Naive thymus-derived CD4-positive, alpha-beta T cell (primary cell): ENCODE results near the gene MROH8. TPM values are rescaled to one million over a fixed set of nuclear protein-coding genes. Genes with fewer than 3 reads are reported as not detected.

Experiments
- ATAC-seq: fragments of 150-1000 bp; cut with Tn5 transposase; 2 replicates; pipeline ENCODE4 v1.10.0; 2021; ENCODE audit warnings: mild to moderate bottlenecking, moderate library complexity
- CTCF ChIA-PET: fragments of 350-600 bp; sonication (Branson Sonifier 250); formaldehyde crosslinking; loops from one replicate; lab custom pipeline; 2021; ENCODE audit warnings: antibody characterized with exemption; lab: Charles Lee
- POLR2A ChIA-PET: fragments of 350-600 bp; sonication (Branson Sonifier 250); formaldehyde crosslinking; loops from one replicate; lab custom pipeline; 2021; ENCODE audit warnings: antibody characterized with exemption, inconsistent platforms; lab: Charles Lee
- DNase-seq, 9 donors: peaks; one replicate each; pipeline versions ENCODE4 v3.0.0 to v3.0.0-alpha.2; 2020 to 2022; ENCODE audit warnings: mixed read lengths in 1 of 9
- H3K27ac ChIP-seq: one replicate; pipeline ENCODE4 v1.7.0; 2013; ENCODE audit warnings: mild to moderate bottlenecking, low read depth, low read length, moderate library complexity
- H3K27me3 ChIP-seq, 2 donors: one replicate each; pipeline ENCODE4 v1.7.0; 2013; ENCODE audit warnings: low read length in 2 of 2, mild to moderate bottlenecking in 2 of 2, moderate library complexity in 2 of 2; ENCODE audit not compliant: control insufficient read depth in 2 of 2, insufficient read depth in 2 of 2
- H3K36me3 ChIP-seq, 3 experiments: 1 replicate in 2 of 3; 2 replicates in 1 of 3; pipeline ENCODE4 v1.7.0; 2013; ENCODE audit warnings: low read length in 3 of 3, mild to moderate bottlenecking in 3 of 3, moderate library complexity in 1 of 3; ENCODE audit not compliant: insufficient read depth in 3 of 3, control insufficient read depth in 2 of 3
- H3K4me1 ChIP-seq, 2 donors: one replicate each; pipeline ENCODE4 v1.7.0; 2013; ENCODE audit warnings: low read length in 2 of 2, mild to moderate bottlenecking in 2 of 2, moderate library complexity in 1 of 2; ENCODE audit not compliant: control insufficient read depth in 2 of 2, insufficient read depth in 2 of 2
- H3K4me3 ChIP-seq: 2 replicates; pipeline ENCODE4 v1.7.0; 2013; ENCODE audit warnings: mild to moderate bottlenecking, low read length
- H3K9me3 ChIP-seq, 3 experiments: 1 replicate in 2 of 3; 2 replicates in 1 of 3; pipeline ENCODE4 v1.7.0; 2013; ENCODE audit warnings: low read length in 3 of 3; ENCODE audit not compliant: control insufficient read depth in 2 of 3
- H3K27ac Mint-ChIP-seq, 9 donors: one replicate each; pipeline ENCODE4 v1.8.0; 2020 to 2022; ENCODE audit warnings: mixed read lengths in 9 of 9, mild to moderate bottlenecking in 8 of 9, moderate library complexity in 5 of 9, inconsistent platforms in 2 of 9
- H3K27me3 Mint-ChIP-seq, 5 donors: one replicate each; pipeline ENCODE4 v1.8.0; 2021 to 2022; ENCODE audit warnings: mixed read lengths in 5 of 5, mild to moderate bottlenecking in 1 of 5
- H3K36me3 Mint-ChIP-seq, 5 donors: one replicate each; pipeline ENCODE4 v1.8.0; 2020 to 2022; ENCODE audit warnings: mixed read lengths in 5 of 5, mild to moderate bottlenecking in 3 of 5, inconsistent platforms in 1 of 5
- H3K4me1 Mint-ChIP-seq, 7 donors: one replicate each; pipeline ENCODE4 v1.8.0; 2020 to 2022; ENCODE audit warnings: mixed read lengths in 7 of 7, mild to moderate bottlenecking in 3 of 7, inconsistent platforms in 1 of 7
- H3K4me3 Mint-ChIP-seq, 10 donors: one replicate each; pipeline ENCODE4 v1.8.0; 2020 to 2022; ENCODE audit warnings: mild to moderate bottlenecking in 10 of 10, mixed read lengths in 10 of 10, moderate library complexity in 6 of 10, inconsistent platforms in 2 of 10
- H3K9me3 Mint-ChIP-seq, 11 donors: one replicate each; pipeline ENCODE4 v1.8.0; 2020 to 2022; ENCODE audit warnings: mixed read lengths in 11 of 11, mild to moderate bottlenecking in 4 of 11, inconsistent platforms in 1 of 11, moderate library complexity in 1 of 11
- intact Hi-C, 2 donors: fragments of 100-400 bp; cut with micrococcal nuclease; formaldehyde crosslinking; loops; one replicate each; pipeline ENCODE4 v1.15.1; 2023
- polyA plus RNA-seq, 2 donors: library from polyadenylated mRNA; unstranded; fragments of 300-500 nt; fragmentation: Illumina TruSeq; gene quantifications; one replicate each; pipeline ENCODE4 v1.2.3, GENCODE V29; 2021
- total RNA-seq, 6 experiments: library from RNA in 5 of 6; stranded (reverse) in 5 of 6; gene quantifications; 1 replicate in 5 of 6; 2 replicates in 1 of 6; pipeline ENCODE4 v1.2.3 and lab custom pipeline; 2021 to 2026

MROH8 gene
- total RNA-seq: 1 to 10 TPM; 1.2 to 1.9 (median 1.6) TPM
- polyA plus RNA-seq: 1 to 10 TPM in 1 of 2 donors, under 1 TPM in 1; 0.59 to 1.7 TPM
- total RNA-seq (lab: John Stamatoyannopoulos, UW): 2.2 reads per million, percentile 10 among the genes with 10 or more reads in this experiment

GRCh38 chr20:37178839-37179682 is at the start of gene MROH8, which contains the start of gene RPN2:
MROH8 (minus strand) TSS chr20:37179548.
RPN2 (plus strand) TSS chr20:37179330; CDS start chr20:37179357, 27 bp downstream.
- peaks cover 1 to 14% (median 8%) of the 10 kb centered on the region in 5 donors for H3K36me3 Mint-ChIP-seq
- ChIA-PET CTCF (interaction anchor here (0.6 to 4.9 kb wide), 8 partner anchors 15 to 944 kb away, joined by 3 to 53 read pairs (median 4); partner anchors contain the start of gene MANBAL), POLR2A (interaction anchor here (0.6 to 3.3 kb wide), 19 partner anchors 11 to 1225 kb away, joined by 3 to 46 read pairs (median 4); partner anchors contain the start of genes BLCAP, RBL1 and SCAND1)
- peaks cover 0 to 19% (median 0%) of the 10 kb centered on the region in 3 experiments for H3K36me3 ChIP-seq
- peaks cover 0 to 2% (median 0%) of the 10 kb centered on the region in 11 donors for H3K9me3 Mint-ChIP-seq
- no peaks in the 10 kb centered on the region for H3K27me3 ChIP-seq
- intact Hi-C loops: loop anchor here (1.0 to 10.0 kb wide), 18 partner anchors 13 to 1437 kb away; partner anchors contain the start of genes BLCAP (in 1 of the 2), DSN1 (in 1 of the 2), MANBAL (in 1 of the 2) and RBL1 (in 1 of the 2)
- H3K9me3 ChIP-seq: no peaks in the 10 kb centered on the region
- peak within 1 kb of the TSS; percentile 94 to 99 (median 97) for H3K27ac Mint-ChIP-seq
- H3K4me1 ChIP-seq: peaks cover 13 to 15% of the 10 kb centered on the region in 2 donors
- peak; percentile 83 to 95 (median 92) for DNase-seq
- H3K27me3 Mint-ChIP-seq: peaks cover 0 to 6% (median 0%) of the 10 kb centered on the region in 5 donors
- H3K4me1 Mint-ChIP-seq: peaks cover 34 to 48% (median 36%) of the 10 kb centered on the region in 7 donors
- peak within 1 kb of the TSS; percentile 89 to 99 (median 96) for H3K4me3 Mint-ChIP-seq
- peak within 1 kb of the TSS; percentile 87 for H3K27ac ChIP-seq
- H3K4me3 ChIP-seq: peak within 1 kb of the TSS; percentile 85
- peak; percentile 96 for ATAC-seq

GRCh38 chr20:37228656-37229055 is 49.3 kb upstream of the MROH8 start:
- H3K27me3 Mint-ChIP-seq: no peaks in the 10 kb centered on the region
- POLR2A ChIA-PET: no interaction called here
- H3K9me3 Mint-ChIP-seq: peaks cover 0 to 2% (median 0%) of the 10 kb centered on the region in 11 donors
- Histone ChIP-seq H3K4me1 (no peaks in the 10 kb centered on the region), H3K9me3 (no peaks in the 10 kb centered on the region), H3K4me3 (no peak overlapping the region), H3K27ac (no peak overlapping the region), H3K36me3 (peaks cover 59 to 100% (median 64%) of the 10 kb centered on the region in 3 experiments), H3K27me3 (no peaks in the 10 kb centered on the region)
- H3K36me3 Mint-ChIP-seq: peaks cover 24 to 76% (median 35%) of the 10 kb centered on the region in 5 donors
- no peak overlapping the region for H3K4me3 Mint-ChIP-seq
- CTCF ChIA-PET: interaction anchor here (0.6 kb wide), 1 partner anchor 22 kb away, joined by 3 read pairs; no protein-coding TSS in a partner anchor
- no peaks in the 10 kb centered on the region for H3K4me1 Mint-ChIP-seq
- intact Hi-C loops: no loop called here
- DNase-seq: no peak
- no peak overlapping the region for H3K27ac Mint-ChIP-seq
- ATAC-seq: no peak

- H3K27me3 Mint-ChIP-seq: no peaks in the 10 kb centered on the region
- intact Hi-C loops: no loop called here
- POLR2A ChIA-PET: no interaction called here
- Histone ChIP-seq H3K4me1 (no peaks in the 10 kb centered on the region), H3K9me3 (no peaks in the 10 kb centered on the region), H3K27me3 (no peaks in the 10 kb centered on the region), H3K4me3 (no peak overlapping the region), H3K36me3 (peaks cover 59 to 99% (median 64%) of the 10 kb centered on the region in 3 experiments), H3K27ac (no peak overlapping the region)
- no peak overlapping the region for H3K4me3 Mint-ChIP-seq
- no peak overlapping the region for H3K27ac Mint-ChIP-seq
- CTCF ChIA-PET: interaction anchor here (0.6 to 1.4 kb wide), 2 partner anchors 33 to 477 kb away, joined by 3 to 4 read pairs; no protein-coding TSS in a partner anchor
- peaks cover 0 to 2% (median 0%) of the 10 kb centered on the region in 11 donors for H3K9me3 Mint-ChIP-seq
- no peak for DNase-seq
- no peak for ATAC-seq
- H3K36me3 Mint-ChIP-seq: peaks cover 24 to 75% (median 35%) of the 10 kb centered on the region in 5 donors
- H3K4me1 Mint-ChIP-seq: no peaks in the 10 kb centered on the region
Observed at GRCh38 chr20:37228082-37228481, 48.7 kb upstream of the MROH8 start.

- Histone ChIP-seq H3K4me3 (no peak overlapping the region), H3K4me1 (no peaks in the 10 kb centered on the region), H3K9me3 (no peaks in the 10 kb centered on the region), H3K27me3 (no peaks in the 10 kb centered on the region), H3K36me3 (peaks cover 60 to 99% (median 62%) of the 10 kb centered on the region in 3 experiments), H3K27ac (no peak overlapping the region)
- Mint-ChIP-seq H3K4me3 (no peak overlapping the region), H3K9me3 (peaks cover 0 to 2% (median 0%) of the 10 kb centered on the region in 11 donors), H3K4me1 (peaks cover 0 to 2% (median 0%) of the 10 kb centered on the region in 7 donors), H3K27ac (no peak overlapping the region), H3K27me3 (no peaks in the 10 kb centered on the region), H3K36me3 (peaks cover 17 to 67% (median 30%) of the 10 kb centered on the region in 5 donors)
- ATAC-seq (no peak), DNase-seq (no peak)
- CTCF ChIA-PET: interaction anchor here (0.6 to 1.4 kb wide), 2 partner anchors 32 to 1432 kb away, joined by 3 to 4 read pairs; no protein-coding TSS in a partner anchor
- POLR2A ChIA-PET: no interaction called here
- intact Hi-C loops: no loop called here
Observed at GRCh38 chr20:37226889-37227288, 47.5 kb upstream of the MROH8 start.

GRCh38 chr20:37225146-37225545 is 45.8 kb upstream of the MROH8 start:
- Mint-ChIP-seq H3K4me3 (no peak overlapping the region), H3K9me3 (peaks cover 0 to 2% (median 0%) of the 10 kb centered on the region in 11 donors), H3K4me1 (peaks cover 0 to 4% (median 0%) of the 10 kb centered on the region in 7 donors), H3K36me3 (peaks cover 11 to 59% (median 22%) of the 10 kb centered on the region in 5 donors), H3K27me3 (no peaks in the 10 kb centered on the region), H3K27ac (peak overlapping the region in 2 of 9 donors; percentile 10 to 62)
- intact Hi-C loops: no loop called here
- ChIA-PET CTCF (interaction anchor here (0.6 to 1.3 kb wide), 3 partner anchors 20 to 1779 kb away, joined by 3 to 4 read pairs (median 3); no protein-coding TSS in a partner anchor), POLR2A (interaction anchor here (0.6 kb wide), 1 partner anchor 64 kb away, joined by 3 read pairs; no protein-coding TSS in a partner anchor)
- Histone ChIP-seq H3K9me3 (no peaks in the 10 kb centered on the region), H3K36me3 (peaks cover 46 to 86% (median 46%) of the 10 kb centered on the region in 3 experiments), H3K27ac (no peak overlapping the region), H3K27me3 (no peaks in the 10 kb centered on the region), H3K4me3 (no peak overlapping the region), H3K4me1 (no peaks in the 10 kb centered on the region)
- ATAC-seq: no peak
- no peak for DNase-seq

- Mint-ChIP-seq H3K4me1 (peaks cover 0 to 10% (median 5%) of the 10 kb centered on the region in 7 donors), H3K36me3 (peaks cover 8 to 61% (median 23%) of the 10 kb centered on the region in 5 donors), H3K4me3 (no peak overlapping the region), H3K27ac (no peak overlapping the region), H3K27me3 (no peaks in the 10 kb centered on the region), H3K9me3 (peaks cover 0 to 2% (median 0%) of the 10 kb centered on the region in 11 donors)
- ATAC-seq: peak; percentile 98
- ChIA-PET CTCF (no interaction called here), POLR2A (interaction anchor here (0.8 kb wide), 1 partner anchor 123 kb away, joined by 3 read pairs; the partner anchor contains the start of gene SRC)
- no peaks in the 10 kb centered on the region for H3K4me1 ChIP-seq
- H3K27me3 ChIP-seq: no peaks in the 10 kb centered on the region
- peaks cover 26 to 76% (median 36%) of the 10 kb centered on the region in 3 experiments for H3K36me3 ChIP-seq
- intact Hi-C loops: no loop called here
- H3K9me3 ChIP-seq: no peaks in the 10 kb centered on the region
- no peak overlapping the region for H3K4me3 ChIP-seq
- no peak for DNase-seq
- no peak overlapping the region for H3K27ac ChIP-seq
Observed at GRCh38 chr20:37223053-37223452, 43.7 kb upstream of the MROH8 start.
